Medulla oblongata (tissue), 1 donor: ENCODE data around the gene CGB2.

Experiments used
- DNase-seq: peaks from one replicate; pipeline ENCODE4 v3.0.0-alpha.2; 2015; ENCODE audit errors: extremely low spot score

Gene CGB2

GRCh38 chr19:49067554-49067953 is 35.9 kb downstream of the CGB2 start:
- DNase-seq = no peak

GRCh38 chr19:49069026-49069425 is 37.3 kb downstream of the CGB2 start:
- DNase-seq = no peak

- no peak for DNase-seq
Measured at GRCh38 chr19:49070416-49070815, 38.7 kb downstream of the CGB2 start.

GRCh38 chr19:49071860-49072547 is 40.3 kb downstream of the CGB2 start:
- no peak for DNase-seq

GRCh38 chr19:49073514-49074378 is 42.1 kb downstream of the CGB2 start:
- no peak for DNase-seq

- peak; percentile 62 for DNase-seq
Measured at GRCh38 chr19:49074869-49075268, 43.2 kb downstream of the CGB2 start.

- DNase-seq = no peak
Measured at GRCh38 chr19:49080392-49080791, 48.7 kb downstream of the CGB2 start.

GRCh38 chr19:49081273-49081672 is 49.6 kb downstream of the CGB2 start:
- DNase-seq = no peak
